GM18517 (cell line): ENCODE data around the gene SLC23A2.

Source experiments
- ATAC-seq: cut with Tn5 transposase; IDR thresholded peaks from one replicate; pipeline ENCODE4 v1.9.1; 2021; ENCODE audit warnings: mild to moderate bottlenecking, moderate library complexity; ENCODE audit not compliant: unreplicated experiment

The SLC23A2 gene

GRCh38 chr20:4905613-4906012 is 95.7 kb downstream of the SLC23A2 start:
- no peak for ATAC-seq

GRCh38 chr20:4905195-4905594 is 96.1 kb downstream of the SLC23A2 start:
- no peak for ATAC-seq

- ATAC-seq, result no peak
Measured at GRCh38 chr20:4904127-4904860, 97.0 kb downstream of the SLC23A2 start.

DNA sequence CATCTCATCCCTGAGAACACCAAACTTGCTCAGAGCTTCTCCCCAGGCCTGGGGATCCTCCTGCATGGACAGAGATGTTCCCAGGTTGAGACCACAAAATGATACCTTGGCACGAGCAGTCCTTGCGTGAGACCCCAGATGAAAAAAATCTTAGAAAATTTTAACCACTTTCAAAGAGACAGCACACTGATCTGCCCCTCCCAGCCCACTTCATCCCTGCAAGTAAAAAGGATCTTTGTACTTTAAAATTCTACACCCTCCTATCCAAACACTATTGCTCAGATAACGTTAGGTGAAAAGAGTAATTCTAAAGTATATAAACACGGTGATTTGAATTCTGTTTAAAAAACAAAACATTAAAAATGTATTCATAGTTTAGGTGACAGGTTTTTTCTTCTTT is 98.5 kb downstream of the SLC23A2 start:
- ATAC-seq, result no peak

GRCh38 chr20:4901031-4901818 is 100.1 kb downstream of the SLC23A2 start:
- no peak for ATAC-seq

- no peak for ATAC-seq
Measured at GRCh38 chr20:4898282-4899244, 102.7 kb downstream of the SLC23A2 start.

GRCh38 chr20:4897600-4897999 is 103.7 kb downstream of the SLC23A2 start:
- no peak for ATAC-seq

- no peak for ATAC-seq
Measured at GRCh38 chr20:4896971-4897497, 104.3 kb downstream of the SLC23A2 start.

- no peak for ATAC-seq
Measured at GRCh38 chr20:4896119-4896702, 105.1 kb downstream of the SLC23A2 start.

DNA sequence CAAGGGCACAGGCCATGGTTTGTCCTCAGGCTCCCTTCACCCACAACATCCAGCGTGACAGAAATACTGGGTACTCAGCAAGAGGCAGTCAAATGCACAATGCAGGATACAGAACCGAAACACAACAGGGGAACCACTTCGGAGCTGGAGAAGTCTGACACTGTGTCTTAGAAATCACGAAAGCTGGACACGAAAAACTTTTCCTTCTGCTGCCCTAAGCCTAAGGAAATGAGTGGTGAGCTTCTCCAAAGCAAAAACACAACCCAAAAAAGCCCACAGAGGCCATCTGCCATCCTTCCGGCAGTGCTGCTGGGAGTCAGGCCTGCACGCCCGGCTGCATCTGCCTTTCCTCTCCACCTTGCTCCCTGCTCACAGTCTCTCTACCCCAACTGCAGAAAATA is 106.3 kb downstream of the SLC23A2 start:
- ATAC-seq, result no peak

- ATAC-seq, result no peak
Measured at GRCh38 chr20:4894409-4894808, 106.9 kb downstream of the SLC23A2 start.

DNA sequence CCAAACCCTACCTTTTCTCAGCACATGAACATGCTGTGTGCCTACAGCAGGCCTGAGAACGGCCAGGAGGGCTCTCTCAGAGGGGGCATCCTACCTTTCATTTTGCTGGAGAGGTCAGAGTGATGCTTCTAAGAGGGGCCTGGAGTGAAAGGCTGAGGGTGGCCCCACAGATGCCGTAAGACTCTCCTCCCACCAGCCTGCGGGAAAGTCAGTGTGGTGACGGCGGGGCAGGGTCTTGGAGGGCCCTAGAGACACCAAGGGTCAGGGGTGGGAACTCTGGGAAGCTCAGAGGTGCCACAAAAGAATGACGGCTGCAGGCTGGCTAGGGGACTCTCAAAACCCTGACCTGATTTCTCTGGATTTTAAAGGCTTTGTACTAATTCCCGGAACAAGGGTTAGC is 107.6 kb downstream of the SLC23A2 start:
- ATAC-seq, result no peak

DNA sequence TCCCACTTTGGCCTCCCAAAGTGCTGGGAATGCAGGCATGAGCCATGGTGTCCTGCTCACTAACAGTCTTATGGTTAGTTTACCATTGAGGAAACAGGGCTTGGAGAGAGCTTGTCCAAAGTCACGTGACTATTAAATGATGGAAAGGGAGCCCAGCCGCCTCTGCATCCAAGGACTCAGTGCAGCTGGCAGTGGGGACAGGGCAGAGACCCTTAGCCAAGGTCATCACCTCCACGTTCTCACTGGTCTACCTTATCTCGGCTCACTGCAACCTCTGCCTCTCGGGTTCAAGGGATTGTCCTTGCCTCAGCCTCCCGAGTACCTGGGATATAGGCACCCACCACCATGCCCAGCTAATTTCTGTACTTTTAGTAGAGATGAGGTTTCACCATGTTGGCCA is 109.3 kb downstream of the SLC23A2 start:
- ATAC-seq, result no peak

- no peak for ATAC-seq
Measured at GRCh38 chr20:4891190-4891763, 110.0 kb downstream of the SLC23A2 start.

GRCh38 chr20:4889446-4889845 is 111.9 kb downstream of the SLC23A2 start:
- no peak for ATAC-seq

- ATAC-seq, result no peak
Measured at GRCh38 chr20:4887586-4887985, 113.7 kb downstream of the SLC23A2 start.

GRCh38 chr20:4886771-4887527 is 114.4 kb downstream of the SLC23A2 start:
- no peak for ATAC-seq

GRCh38 chr20:4885877-4886276 is 115.4 kb downstream of the SLC23A2 start:
- ATAC-seq, result no peak

DNA sequence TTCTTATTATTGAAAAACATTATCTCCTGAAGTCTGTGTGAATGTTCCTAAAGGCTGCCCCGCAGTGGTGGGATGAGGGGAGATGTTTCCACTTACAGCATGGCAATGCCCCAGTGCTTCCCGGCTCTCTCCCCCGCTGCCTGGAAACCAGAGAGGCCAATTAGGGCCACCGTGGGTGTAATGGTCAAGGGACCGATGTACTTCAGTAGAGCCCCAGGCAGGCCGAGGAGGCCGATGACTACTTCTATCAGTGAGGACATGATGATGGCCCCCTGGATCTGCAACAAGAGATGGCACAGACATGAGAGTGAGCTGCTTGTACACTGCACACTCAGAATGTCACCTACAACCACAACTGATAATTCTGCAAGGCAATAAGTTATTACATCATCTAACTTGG is 117.8 kb downstream of the SLC23A2 start:
- ATAC-seq, result no peak

- ATAC-seq, result no peak
Measured at GRCh38 chr20:4883051-4883450, 118.3 kb downstream of the SLC23A2 start.
